ENCODE results near the gene TRPM2. TPM values are rescaled to one million over a fixed set of nuclear protein-coding genes. Genes with fewer than 3 reads are reported as not detected.
"Not testable (repeated sequence)": the region's sequence is repeated elsewhere in the genome, so short reads cannot be mapped to it uniquely, and the experiment has no call there.

TRPM2 gene
- total and polyA plus RNA-seq, 8 donors: 0.46 to 8.7 (median 2.6) TPM

GRCh38 chr21:44416193-44416592, 62.8 kb downstream of the TRPM2 start:
- H3K27me3 ChIP-seq: no peaks in the 10 kb centered on the region
- DNase-seq (peak in 2 of 6 donors; percentile 4 to 35), FAIRE-seq (no peak), ATAC-seq (no peak)
- H3K4me3 ChIP-seq: no peak overlapping the region
- TF ChIP-seq CTCF (IDR thresholded peaks at IDR 0.05): no peak
- H3K4me1 ChIP-seq: no peaks in the 10 kb centered on the region
- no peak overlapping the region for H3K27ac ChIP-seq
- H3K9me3 ChIP-seq: no peaks in the 10 kb centered on the region
- intact Hi-C loops (cut with DNase I): no loop called here
- H3K36me3 ChIP-seq: no peaks in the 10 kb centered on the region
- WGBS, 2 donors: 46 to 57% methylated on average over 8 of the region's 8 CpGs

GRCh38 chr21:44417621-44418107, 64.2 kb downstream of the TRPM2 start:
- H3K27me3 ChIP-seq; H3K36me3 ChIP-seq; ATAC-seq; FAIRE-seq; H3K9me3 ChIP-seq; H3K4me3 ChIP-seq; H3K27ac ChIP-seq; intact Hi-C loops (cut with DNase I); H3K4me1 ChIP-seq: not testable (repeated sequence)
- WGBS, 2 donors: 81 to 89% methylated on average over 20 to 21 of the region's 21 CpGs
- DNase-seq: peak in 2 of 6 donors; percentile 4 to 16

- no peak overlapping the region for H3K4me3 ChIP-seq
- intact Hi-C loops (cut with DNase I): no loop called here
- no peaks in the 10 kb centered on the region for H3K4me1 ChIP-seq
- no peak for ATAC-seq
- DNase-seq: peak in 2 of 6 donors; percentile 8 to 39
- no peaks in the 10 kb centered on the region for H3K36me3 ChIP-seq
- H3K9me3 ChIP-seq: no peaks in the 10 kb centered on the region
- no peaks in the 10 kb centered on the region for H3K27me3 ChIP-seq
- WGBS, 2 donors: 71 to 81% methylated on average over 25 of the region's 25 CpGs
- FAIRE-seq: no peak
- no peak overlapping the region for H3K27ac ChIP-seq
- no peak for TF ChIP-seq CTCF (IDR thresholded peaks at IDR 0.05)
Observed at GRCh38 chr21:44418108-44418875, 64.9 kb downstream of the TRPM2 start.

GRCh38 chr21:44418876-44419230, 65.4 kb downstream of the TRPM2 start:
- Histone ChIP-seq H3K4me3 (no peak overlapping the region), H3K36me3 (no peaks in the 10 kb centered on the region), H3K9me3 (no peaks in the 10 kb centered on the region), H3K27me3 (no peaks in the 10 kb centered on the region), H3K4me1 (no peaks in the 10 kb centered on the region), H3K27ac (no peak overlapping the region)
- no peak for FAIRE-seq
- ATAC-seq: no peak
- intact Hi-C loops (cut with DNase I): no loop called here
- 76 to 88% methylated on average over 8 of the region's 8 CpGs for WGBS, 2 donors
- no peak for TF ChIP-seq CTCF (IDR thresholded peaks at IDR 0.05)
- DNase-seq: peak in 2 of 6 donors; percentile 8 to 20

GRCh38 chr21:44419679-44420078, 66.3 kb downstream of the TRPM2 start:
- Histone ChIP-seq H3K27ac (no peak overlapping the region), H3K4me1 (no peaks in the 10 kb centered on the region), H3K9me3 (no peaks in the 10 kb centered on the region), H3K4me3 (no peak overlapping the region), H3K27me3 (no peaks in the 10 kb centered on the region), H3K36me3 (no peaks in the 10 kb centered on the region)
- 85 to 91% methylated on average over 3 of the region's 3 CpGs for WGBS, 2 donors
- no peak for ATAC-seq
- no peak for FAIRE-seq
- TF ChIP-seq CTCF (IDR thresholded peaks at IDR 0.05): no peak
- intact Hi-C loops (cut with DNase I): no loop called here
- peak in 1 of 6 donors; percentile 2 for DNase-seq

Measured in pancreas (tissue), 10 donors.